Caco-2 (cell line): ENCODE data around the gene PCAT6. TPM values are rescaled to one million over a fixed set of nuclear protein-coding genes. Genes with fewer than 3 reads are reported as not detected.

ENCODE experiments used
- BruUV-seq: library from RNA; stranded (reverse); fragments of 400-500 nt; replicated peaks from 2 replicates; lab custom pipeline; 2021; lab: Mats Ljungman, UMichigan
- CTCF ChIA-PET: fragments of 300-600 bp; sonication (Branson Sonifier 250); formaldehyde crosslinking; loops from one replicate; lab custom pipeline; 2022; ENCODE audit warnings: antibody characterized with exemption; lab: Charles Lee
- POLR2A ChIA-PET: fragments of 300-600 bp; sonication (Branson Sonifier 250); formaldehyde crosslinking; loops from one replicate; lab custom pipeline; 2022; ENCODE audit warnings: antibody characterized with exemption; lab: Charles Lee
- DNase-seq, 2 experiments: peaks; one replicate each; pipeline versions ENCODE4 v3.0.0 to v3.0.0-alpha.2; 2020 to 2022
- H3K27me3 ChIP-seq: replicated peaks from 2 replicates; pipeline ENCODE4 v1.6.0; 2011; ENCODE audit warnings: low read length; ENCODE audit not compliant: control insufficient read depth, insufficient read depth
- H3K36me3 ChIP-seq: 2 replicates; pipeline ENCODE4 v1.5.1; 2011; ENCODE audit warnings: low read length; ENCODE audit not compliant: control insufficient read depth, insufficient read depth
- H3K4me1 ChIP-seq: fragments of 250-450 bp; sonication (Bioruptor Pico); 2 replicates; pipeline ENCODE4 v1.5.1; 2020; ENCODE audit warnings: mild to moderate bottlenecking
- H3K4me3 ChIP-seq: 2 replicates; pipeline ENCODE4 v1.5.1; 2011; ENCODE audit warnings: low read depth, mild to moderate bottlenecking, control low read depth, low read length
- H3K9me3 ChIP-seq: fragments of 250-450 bp; sonication (Bioruptor Pico); 2 replicates; pipeline ENCODE4 v1.5.1; 2020; ENCODE audit warnings: mild to moderate bottlenecking, moderate library complexity
- H3K27ac Mint-ChIP-seq: one replicate; pipeline ENCODE4 v1.8.0; 2022; ENCODE audit warnings: mixed read lengths; ENCODE audit not compliant: unreplicated experiment
- H3K27me3 Mint-ChIP-seq: one replicate; pipeline ENCODE4 v1.8.0; 2022; ENCODE audit warnings: mixed read lengths; ENCODE audit not compliant: insufficient read depth, unreplicated experiment
- H3K36me3 Mint-ChIP-seq: one replicate; pipeline ENCODE4 v1.8.0; 2022; ENCODE audit warnings: mild to moderate bottlenecking, mixed read lengths; ENCODE audit not compliant: insufficient read depth, unreplicated experiment
- H3K4me1 Mint-ChIP-seq: one replicate; pipeline ENCODE4 v1.8.0; 2022; ENCODE audit warnings: low read depth, mixed read lengths; ENCODE audit not compliant: unreplicated experiment
- H3K4me3 Mint-ChIP-seq: one replicate; pipeline ENCODE4 v1.8.0; 2022; ENCODE audit warnings: mild to moderate bottlenecking, moderate library complexity, mixed read lengths; ENCODE audit not compliant: unreplicated experiment
- H3K9me3 Mint-ChIP-seq: one replicate; pipeline ENCODE4 v1.8.0; 2022; ENCODE audit warnings: mixed read lengths; ENCODE audit not compliant: unreplicated experiment
- intact Hi-C: fragments of 100-400 bp; cut with micrococcal nuclease; formaldehyde crosslinking; loops from one replicate; pipeline ENCODE4 v1.10.0; 2022; ENCODE audit not compliant: unreplicated experiment
- total RNA-seq: library from RNA; stranded (reverse); gene quantifications from 2 replicates; pipeline ENCODE4 v1.2.3, GENCODE V29; 2022
- TF ChIP-seq, protein P1 (sequence below), 2 experiments: fragments of 200-600 bp in 1 of 2; IDR thresholded peaks; 1 replicate in 1 of 2; 2 replicates in 1 of 2; pipeline versions ENCODE4 v1.5.1 to v1.8.0; 2011 to 2022; ENCODE audit warnings: antibody characterized with exemption in 1 of 2, control low read depth in 1 of 2, inconsistent platforms in 1 of 2, low read depth in 1 of 2, low read length in 1 of 2, mild to moderate bottlenecking in 1 of 2, moderate library complexity in 1 of 2; ENCODE audit not compliant: insufficient read depth in 1 of 2, severe bottlenecking in 1 of 2, unreplicated experiment in 1 of 2

The PCAT6 gene
- total RNA-seq, 1 experiment from 2014 or later, result not detected

DNA sequence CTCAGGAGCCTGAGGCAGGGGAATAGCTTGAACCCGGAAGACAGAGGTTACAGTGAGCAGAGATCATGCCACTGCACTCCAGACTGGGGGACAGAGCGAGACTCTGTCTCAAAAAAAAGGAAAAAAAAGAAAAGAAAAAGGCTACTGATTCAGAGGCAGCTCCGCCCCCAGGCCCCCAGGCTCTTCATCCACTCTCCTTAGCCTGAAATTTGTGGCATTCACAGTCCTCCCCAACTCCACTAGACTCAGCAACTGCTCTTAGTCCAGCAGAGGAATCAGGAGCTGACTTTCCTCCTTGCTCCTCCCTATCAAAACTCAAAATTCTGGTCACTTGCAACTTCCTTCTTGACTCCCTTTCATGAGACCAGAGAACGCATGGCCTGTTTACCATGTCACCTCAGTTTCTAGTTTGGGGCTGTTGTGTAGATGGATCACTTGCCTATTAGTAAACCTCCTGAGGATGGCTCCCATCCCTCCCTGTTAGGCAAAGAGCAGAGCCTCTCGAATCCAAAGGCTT lies 27.1 kb downstream of the PCAT6 start:
- H3K4me1 ChIP-seq, result peaks cover 11% of the 10 kb centered on the region
- Mint-ChIP-seq H3K4me3 (no peak overlapping the region), H3K9me3 (no peaks in the 10 kb centered on the region), H3K27me3 (no peaks in the 10 kb centered on the region), H3K36me3 (no peaks in the 10 kb centered on the region), H3K4me1 (peaks cover 11% of the 10 kb centered on the region), H3K27ac (no peak overlapping the region)
- ChIA-PET CTCF (no interaction called here), POLR2A (no interaction called here)
- no peak overlapping the region for H3K4me3 ChIP-seq
- no peaks in the 10 kb centered on the region for H3K27me3 ChIP-seq
- intact Hi-C loops, result no loop called here
- TF ChIP-seq, protein P1, sequence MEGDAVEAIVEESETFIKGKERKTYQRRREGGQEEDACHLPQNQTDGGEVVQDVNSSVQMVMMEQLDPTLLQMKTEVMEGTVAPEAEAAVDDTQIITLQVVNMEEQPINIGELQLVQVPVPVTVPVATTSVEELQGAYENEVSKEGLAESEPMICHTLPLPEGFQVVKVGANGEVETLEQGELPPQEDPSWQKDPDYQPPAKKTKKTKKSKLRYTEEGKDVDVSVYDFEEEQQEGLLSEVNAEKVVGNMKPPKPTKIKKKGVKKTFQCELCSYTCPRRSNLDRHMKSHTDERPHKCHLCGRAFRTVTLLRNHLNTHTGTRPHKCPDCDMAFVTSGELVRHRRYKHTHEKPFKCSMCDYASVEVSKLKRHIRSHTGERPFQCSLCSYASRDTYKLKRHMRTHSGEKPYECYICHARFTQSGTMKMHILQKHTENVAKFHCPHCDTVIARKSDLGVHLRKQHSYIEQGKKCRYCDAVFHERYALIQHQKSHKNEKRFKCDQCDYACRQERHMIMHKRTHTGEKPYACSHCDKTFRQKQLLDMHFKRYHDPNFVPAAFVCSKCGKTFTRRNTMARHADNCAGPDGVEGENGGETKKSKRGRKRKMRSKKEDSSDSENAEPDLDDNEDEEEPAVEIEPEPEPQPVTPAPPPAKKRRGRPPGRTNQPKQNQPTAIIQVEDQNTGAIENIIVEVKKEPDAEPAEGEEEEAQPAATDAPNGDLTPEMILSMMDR (IDR thresholded peaks at IDR 0.05; ENCODE audit: insufficient read depth in 1 of 2, low read depth in 1 of 2, low read length in 1 of 2, severe bottlenecking in 1 of 2, unreplicated experiment in 1 of 2), result no peak
- no peaks in the 10 kb centered on the region for H3K9me3 ChIP-seq
- DNase-seq, result no peak
- no TSS peak for BruUV-seq
- H3K36me3 ChIP-seq, result no peaks in the 10 kb centered on the region

DNA sequence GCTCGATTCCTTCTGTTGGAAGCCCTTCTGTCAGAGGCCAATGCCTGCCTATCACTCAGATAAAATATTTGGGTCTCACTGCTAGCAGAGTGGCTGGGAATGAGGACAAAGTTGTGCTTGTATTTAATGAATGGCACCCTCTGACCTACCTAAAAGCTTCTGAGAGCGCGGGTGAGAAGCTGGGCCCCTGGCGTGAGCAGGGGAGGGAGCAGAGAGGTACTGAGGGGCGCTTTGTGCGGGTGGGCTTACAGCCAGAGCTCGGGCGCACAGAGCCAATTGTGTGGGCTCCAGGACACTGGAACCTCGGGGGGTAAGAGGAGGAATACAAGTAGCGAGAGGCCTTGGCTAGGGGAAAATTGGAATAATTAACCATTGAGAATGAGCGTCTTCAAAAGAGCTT lies 32.3 kb downstream of the PCAT6 start:
- no peak overlapping the region for H3K4me3 ChIP-seq
- no peaks in the 10 kb centered on the region; the same call in 1 of the 2 replicates for H3K4me1 ChIP-seq
- H3K4me1 Mint-ChIP-seq, result peaks cover 7% of the 10 kb centered on the region
- no peaks in the 10 kb centered on the region for H3K27me3 ChIP-seq
- H3K36me3 ChIP-seq, result no peaks in the 10 kb centered on the region
- no peaks in the 10 kb centered on the region for H3K9me3 Mint-ChIP-seq
- no TSS peak for BruUV-seq
- ChIA-PET CTCF (no interaction called here), POLR2A (no interaction called here)
- intact Hi-C loops, result no loop called here
- no peak overlapping the region for H3K4me3 Mint-ChIP-seq
- no peak for DNase-seq
- H3K27ac Mint-ChIP-seq, result no peak overlapping the region
- H3K9me3 ChIP-seq, result no peaks in the 10 kb centered on the region
- no peaks in the 10 kb centered on the region for H3K27me3 Mint-ChIP-seq
- TF ChIP-seq, protein P1 (IDR thresholded peaks at IDR 0.05; ENCODE audit: insufficient read depth in 1 of 2, low read depth in 1 of 2, low read length in 1 of 2, severe bottlenecking in 1 of 2, unreplicated experiment in 1 of 2), result no peak
- no peaks in the 10 kb centered on the region for H3K36me3 Mint-ChIP-seq

DNA sequence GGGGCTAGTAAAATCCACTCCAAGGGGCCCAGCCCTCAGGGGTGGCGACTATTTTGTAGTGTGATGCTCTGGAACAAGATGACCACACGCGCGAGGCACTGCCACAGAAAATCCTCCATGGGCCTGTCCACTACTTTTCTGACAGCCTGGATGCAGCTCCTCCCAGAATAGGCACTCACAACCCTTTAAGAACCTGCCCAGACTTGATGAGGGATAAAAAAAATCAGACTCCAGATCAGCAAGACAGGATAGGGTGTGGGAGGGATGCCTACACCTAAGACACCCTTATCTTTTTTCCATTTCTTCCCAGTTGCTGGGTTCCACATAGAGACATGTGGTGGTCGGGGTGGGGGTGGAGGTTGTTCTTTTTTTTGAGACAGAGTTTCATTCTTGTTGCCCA lies 33.5 kb downstream of the PCAT6 start:
- ChIA-PET CTCF (no interaction called here), POLR2A (no interaction called here)
- H3K27ac Mint-ChIP-seq, result no peak overlapping the region
- no peaks in the 10 kb centered on the region for H3K4me1 ChIP-seq
- no peaks in the 10 kb centered on the region for H3K27me3 ChIP-seq
- H3K36me3 Mint-ChIP-seq, result no peaks in the 10 kb centered on the region
- intact Hi-C loops, result no loop called here
- peaks cover 7% of the 10 kb centered on the region for H3K4me1 Mint-ChIP-seq
- TF ChIP-seq, protein P1 (IDR thresholded peaks at IDR 0.05; ENCODE audit: insufficient read depth in 1 of 2, low read depth in 1 of 2, low read length in 1 of 2, severe bottlenecking in 1 of 2, unreplicated experiment in 1 of 2), result no peak
- H3K4me3 Mint-ChIP-seq, result no peak overlapping the region
- no peaks in the 10 kb centered on the region for H3K36me3 ChIP-seq
- no peaks in the 10 kb centered on the region for H3K9me3 Mint-ChIP-seq
- H3K27me3 Mint-ChIP-seq, result no peaks in the 10 kb centered on the region
- H3K4me3 ChIP-seq, result no peak overlapping the region
- no peak for DNase-seq
- H3K9me3 ChIP-seq, result no peaks in the 10 kb centered on the region
- BruUV-seq, result no TSS peak
